Measurements from ENCODE around the gene TAAR6.
"Not testable (repeated sequence)": the region's sequence is repeated elsewhere in the genome, so short reads cannot be mapped to it uniquely, and the experiment has no call there.

TAAR6 gene

GRCh38 chr6:132530293-132530974, 39.7 kb upstream of the TAAR6 start:
- TF ChIP-seq CTCF (IDR thresholded peaks at IDR 0.05; ENCODE audit: control insufficient read depth, extremely low read depth, insufficient read depth): peak; percentile 69
- DNase-seq (ENCODE audit: low read depth): peak; percentile 25
- H3K4me3 ChIP-seq (ENCODE audit: low read depth, low read length): peak overlapping the region; percentile 33

- not testable (repeated sequence) for DNase-seq (ENCODE audit: low read depth); H3K4me3 ChIP-seq (ENCODE audit: low read depth, low read length)
These were observed 35.6 kb upstream of the TAAR6 start for GRCh38 chr6:132534546-132534945.

GRCh38 chr6:132537145-132537544, 33.0 kb upstream of the TAAR6 start:
- H3K4me3 ChIP-seq (ENCODE audit: low read depth, low read length): no peak overlapping the region
- TF ChIP-seq CTCF (IDR thresholded peaks at IDR 0.05; ENCODE audit: control insufficient read depth, extremely low read depth, insufficient read depth): no peak

GRCh38 chr6:132537977-132538376, 32.1 kb upstream of the TAAR6 start, which contains the start of gene TAAR9:
TAAR9 (plus strand) TSS chr6:132538277; CDS start chr6:132538290, 13 bp downstream.
- no peak within 1 kb of the TSS for H3K4me3 ChIP-seq (ENCODE audit: low read depth, low read length)
- DNase-seq (ENCODE audit: low read depth): no peak
- TF ChIP-seq CTCF (IDR thresholded peaks at IDR 0.05; ENCODE audit: control insufficient read depth, extremely low read depth, insufficient read depth): no peak

More at GRCh38 chr6:132537145-132537544, 33.0 kb upstream of the TAAR6 start:
- no peak for DNase-seq (ENCODE audit: low read depth)

DNA sequence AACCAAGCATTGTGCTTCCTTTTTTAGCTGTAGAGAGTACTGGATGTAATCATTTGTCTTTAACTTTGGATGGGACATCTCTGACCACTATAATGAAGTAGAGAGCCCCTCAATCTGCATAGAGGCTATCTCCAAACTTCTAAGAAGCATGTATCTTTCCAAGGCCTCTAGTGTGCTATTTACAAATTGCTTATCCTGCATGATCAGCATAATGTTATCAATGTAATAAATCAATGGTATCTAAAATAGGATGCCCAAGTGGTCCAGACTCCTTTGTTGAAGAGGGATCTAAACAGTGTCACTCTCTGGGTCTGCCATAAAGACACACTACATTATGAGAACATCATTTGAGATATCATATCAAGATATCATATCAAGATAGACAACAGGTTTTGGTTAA, 25.3 kb upstream of the TAAR6 start:
- no peak for DNase-seq (ENCODE audit: low read depth)
- H3K4me3 ChIP-seq (ENCODE audit: low read depth, low read length): no peak overlapping the region
- TF ChIP-seq CTCF (IDR thresholded peaks at IDR 0.05; ENCODE audit: control insufficient read depth, extremely low read depth, insufficient read depth): no peak

DNA sequence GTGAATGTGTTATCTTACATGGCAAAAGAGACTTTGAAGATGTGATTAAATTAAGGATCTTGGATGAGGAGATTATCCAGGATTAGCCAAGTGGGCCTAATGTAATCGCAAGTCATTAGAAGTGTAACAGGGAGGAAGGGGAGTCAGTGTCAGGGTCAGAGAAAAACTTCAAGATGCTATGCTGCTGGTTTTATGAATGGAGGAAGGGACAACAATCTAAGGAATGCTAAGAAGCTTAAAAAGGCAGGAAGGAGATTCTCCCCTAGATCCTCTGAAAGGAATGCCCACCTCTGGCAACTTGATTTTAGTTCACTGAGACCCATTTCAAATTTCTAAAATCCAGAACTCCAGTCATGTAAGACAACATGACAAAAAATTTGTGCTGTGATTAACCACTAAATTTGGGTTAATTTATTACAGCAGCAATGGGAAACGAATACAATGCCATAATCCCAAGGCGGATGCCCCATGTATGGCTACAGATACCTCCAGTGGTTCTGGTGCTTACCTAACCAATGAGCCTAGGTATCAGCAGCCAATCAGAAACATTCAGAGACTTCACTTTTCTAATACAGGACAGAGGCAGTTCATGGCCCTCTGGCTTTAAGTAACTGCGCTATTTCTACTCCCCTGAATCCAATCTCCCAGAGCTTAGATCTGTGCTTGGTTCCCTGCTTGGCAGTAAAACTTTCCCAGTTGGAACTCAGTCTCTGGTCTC, 21.2 kb upstream of the TAAR6 start:
- TF ChIP-seq CTCF (IDR thresholded peaks at IDR 0.05; ENCODE audit: control insufficient read depth, extremely low read depth, insufficient read depth): no peak
- H3K4me3 ChIP-seq (ENCODE audit: low read depth, low read length): no peak overlapping the region
- no peak for DNase-seq (ENCODE audit: low read depth)

DNA sequence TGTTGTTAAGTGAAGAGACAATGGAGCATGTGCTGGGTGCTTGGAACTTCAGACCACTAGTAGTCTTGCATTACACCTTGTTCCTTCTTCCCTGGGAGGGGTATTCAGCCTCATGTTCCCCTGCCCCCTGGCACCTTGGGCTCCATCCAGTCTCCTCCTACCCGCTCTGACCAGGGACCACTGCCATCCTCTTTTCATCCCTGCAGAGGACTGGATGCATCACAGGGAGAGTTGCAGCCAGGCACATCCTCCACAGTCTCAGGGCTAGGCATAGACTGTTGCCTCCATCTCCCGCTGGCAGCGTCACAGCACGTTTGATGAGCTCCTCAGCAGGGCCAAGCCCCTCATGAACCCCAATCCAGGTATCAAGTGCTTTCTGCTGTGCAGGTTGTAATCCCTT, 18.9 kb upstream of the TAAR6 start:
- no peak overlapping the region for H3K4me3 ChIP-seq (ENCODE audit: low read depth, low read length)
- no peak for TF ChIP-seq CTCF (IDR thresholded peaks at IDR 0.05; ENCODE audit: control insufficient read depth, extremely low read depth, insufficient read depth)
- no peak for DNase-seq (ENCODE audit: low read depth)

Data from LNCaP clone FGC (cell line).